Naive B cell (primary cell): Measurements from ENCODE around the gene ORMDL1. TPM values are rescaled to one million over a fixed set of nuclear protein-coding genes. Genes with fewer than 3 reads are reported as not detected.
"Not testable (repeated sequence)": the region's sequence is repeated elsewhere in the genome, so short reads cannot be mapped to it uniquely, and the experiment has no call there.

Experiments
- ATAC-seq, 2 donors: fragments of 150-1000 bp; cut with Tn5 transposase; 2 replicates each; pipeline ENCODE4 v1.10.0; 2021; ENCODE audit warnings: low read depth in 2 of 2, mild to moderate bottlenecking in 2 of 2, moderate library complexity in 2 of 2
- DNase-seq: peaks from one replicate; pipeline ENCODE4 v3.0.0; 2022
- H3K27ac Mint-ChIP-seq, 6 donors: one replicate each; pipeline ENCODE4 v1.8.0; 2020 to 2022; ENCODE audit warnings: mild to moderate bottlenecking in 6 of 6, mixed read lengths in 6 of 6, moderate library complexity in 5 of 6, inconsistent platforms in 2 of 6
- H3K27me3 Mint-ChIP-seq, 3 donors: one replicate each; pipeline ENCODE4 v1.8.0; 2021 to 2022; ENCODE audit warnings: mixed read lengths in 3 of 3, mild to moderate bottlenecking in 1 of 3
- H3K36me3 Mint-ChIP-seq, 2 donors: one replicate each; pipeline ENCODE4 v1.8.0; 2020 to 2022; ENCODE audit warnings: mixed read lengths in 2 of 2, inconsistent platforms in 1 of 2, mild to moderate bottlenecking in 1 of 2
- H3K4me1 Mint-ChIP-seq, 3 donors: one replicate each; pipeline ENCODE4 v1.8.0; 2020 to 2022; ENCODE audit warnings: mixed read lengths in 3 of 3, inconsistent platforms in 1 of 3, mild to moderate bottlenecking in 1 of 3, moderate library complexity in 1 of 3
- H3K4me3 Mint-ChIP-seq, 8 donors: one replicate each; pipeline ENCODE4 v1.8.0; 2020 to 2022; ENCODE audit warnings: mild to moderate bottlenecking in 8 of 8, mixed read lengths in 8 of 8, moderate library complexity in 8 of 8, inconsistent platforms in 2 of 8
- H3K9me3 Mint-ChIP-seq, 7 donors: one replicate each; pipeline ENCODE4 v1.8.0; 2020 to 2022; ENCODE audit warnings: mixed read lengths in 7 of 7, mild to moderate bottlenecking in 5 of 7, inconsistent platforms in 2 of 7, moderate library complexity in 1 of 7
- polyA plus RNA-seq, 6 donors: library from polyadenylated mRNA; unstranded; fragments of 300-500 nt; fragmentation: Illumina TruSeq; gene quantifications; one replicate each; pipeline ENCODE4 v1.2.3, GENCODE V29; 2021; ENCODE audit warnings: low read depth in 6 of 6

ORMDL1 gene
- polyA plus RNA-seq, 6 donors from 2014 or later = 78.8 to 113 (median 102) TPM

DNA sequence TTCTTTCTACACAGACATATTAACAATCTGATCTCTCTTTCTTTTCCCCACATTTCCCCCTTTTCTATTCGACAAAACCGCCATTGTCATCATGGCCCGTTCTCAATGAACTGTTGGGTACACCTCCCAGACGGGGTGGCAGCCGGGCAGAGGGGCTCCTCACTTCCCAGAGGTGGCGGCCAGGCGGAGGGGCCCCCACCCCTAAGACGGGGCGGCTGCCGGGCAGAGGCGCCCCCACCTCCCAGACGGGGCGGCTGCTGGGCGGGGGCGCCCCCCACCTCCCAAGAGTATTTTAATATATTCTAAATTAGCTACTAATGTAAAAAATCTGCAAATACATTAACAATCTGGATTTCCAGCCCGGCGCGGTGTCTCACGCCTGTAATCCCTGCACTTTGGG lies 24.0 kb downstream of the ORMDL1 start:
- DNase-seq, ATAC-seq, H3K36me3 Mint-ChIP-seq, H3K27me3 Mint-ChIP-seq, H3K9me3 Mint-ChIP-seq, H3K27ac Mint-ChIP-seq, H3K4me3 Mint-ChIP-seq: not testable (repeated sequence)
- H3K4me1 Mint-ChIP-seq = peaks cover 7 to 13% (median 11%) of the 10 kb centered on the region in 3 donors

- H3K36me3 Mint-ChIP-seq = peaks cover 0 to 7% of the 10 kb centered on the region in 2 donors
- H3K9me3 Mint-ChIP-seq = no peaks in the 10 kb centered on the region
- no peak for DNase-seq
- peak overlapping the region in 1 of 6 donors; percentile 89 for H3K27ac Mint-ChIP-seq
- no peaks in the 10 kb centered on the region for H3K27me3 Mint-ChIP-seq
- no peak for ATAC-seq
- H3K4me3 Mint-ChIP-seq = no peak overlapping the region
- H3K4me1 Mint-ChIP-seq = peaks cover 0 to 6% (median 4%) of the 10 kb centered on the region in 3 donors
These were observed 27.7 kb downstream of the ORMDL1 start for GRCh38 chr2:189756311-189756952.

DNA sequence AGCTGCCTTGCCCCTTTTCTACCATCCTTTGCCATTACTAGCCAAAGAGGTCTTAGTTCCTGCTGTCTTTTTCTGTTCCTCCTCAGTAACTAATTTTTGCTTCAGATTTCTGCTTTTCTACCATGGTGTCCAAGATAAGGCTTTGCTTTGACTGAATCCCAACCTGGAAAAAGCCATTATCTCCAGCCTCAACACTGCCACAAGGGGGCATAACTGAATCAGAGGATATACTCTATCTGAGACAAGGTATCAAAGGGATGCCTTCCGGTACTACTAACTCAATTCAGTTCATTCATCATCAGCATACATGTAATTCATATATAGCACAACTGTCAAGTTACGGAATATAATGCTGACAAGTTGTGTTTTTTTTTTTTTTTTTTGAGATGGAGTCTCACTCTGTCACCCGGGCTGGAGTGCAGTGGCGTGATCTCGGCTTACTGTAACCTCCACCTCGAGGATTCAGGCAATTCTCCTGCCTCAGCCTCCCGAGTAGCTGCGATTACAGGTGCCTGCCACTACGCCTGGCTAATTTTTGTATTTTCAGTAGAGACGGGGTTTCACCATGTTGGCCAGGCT lies 33.0 kb downstream of the ORMDL1 start:
- H3K4me1 Mint-ChIP-seq = no peaks in the 10 kb centered on the region
- peaks cover 0 to 7% of the 10 kb centered on the region in 2 donors for H3K36me3 Mint-ChIP-seq
- H3K27ac Mint-ChIP-seq = peak overlapping the region in 2 of 6 donors; percentile 12 to 48
- no peaks in the 10 kb centered on the region for H3K27me3 Mint-ChIP-seq
- H3K4me3 Mint-ChIP-seq = no peak overlapping the region
- no peaks in the 10 kb centered on the region for H3K9me3 Mint-ChIP-seq
- DNase-seq (peak; percentile 31), ATAC-seq (peak; percentile 56 to 72)

DNA sequence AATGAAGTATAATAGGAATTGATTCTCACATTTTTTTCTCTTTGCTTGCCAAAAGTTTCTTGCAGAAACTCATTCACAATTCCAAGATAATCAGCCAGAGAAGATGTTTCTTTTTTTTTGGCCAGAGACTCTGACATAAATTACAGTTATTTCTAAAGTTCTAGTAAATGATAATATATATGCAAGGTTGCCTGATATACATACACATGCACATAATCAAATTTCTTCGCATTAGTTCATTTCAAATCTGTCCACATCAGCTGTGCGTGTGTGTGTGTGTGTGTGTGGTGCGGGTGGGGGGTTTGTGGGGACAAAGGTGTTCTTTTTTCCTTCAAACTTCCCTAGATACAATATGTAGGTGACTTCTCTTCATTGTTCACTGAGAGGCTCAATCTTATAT lies 54.7 kb downstream of the ORMDL1 start:
- H3K27me3 Mint-ChIP-seq = no peaks in the 10 kb centered on the region
- DNase-seq (no peak), ATAC-seq (no peak)

DNA sequence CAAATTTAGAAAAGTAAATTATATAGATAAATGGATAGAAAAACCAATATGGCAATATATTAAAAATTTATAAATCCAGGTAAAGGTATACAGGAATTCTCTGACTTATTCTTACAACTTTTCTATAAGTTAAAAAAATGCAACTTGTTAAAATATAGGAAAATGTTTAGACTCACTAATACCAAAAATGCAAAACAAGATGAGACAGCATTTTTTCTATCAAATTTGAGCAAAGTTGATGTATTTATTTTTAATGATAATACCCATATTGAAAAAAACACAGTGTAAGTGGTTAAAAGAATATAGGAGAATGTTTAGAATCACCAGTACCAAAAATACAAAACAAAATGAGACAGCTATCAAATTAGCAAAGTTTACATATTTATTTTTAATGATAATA lies 57.3 kb downstream of the ORMDL1 start:
- DNase-seq (no peak), ATAC-seq (no peak)
- Mint-ChIP-seq H3K4me1 (no peaks in the 10 kb centered on the region), H3K4me3 (no peak overlapping the region), H3K36me3 (peaks cover 0 to 10% of the 10 kb centered on the region in 2 donors), H3K27me3 (no peaks in the 10 kb centered on the region), H3K9me3 (no peaks in the 10 kb centered on the region), H3K27ac (no peak overlapping the region)

More for the DNA sequence above, 54.7 kb downstream of the ORMDL1 start:
- Mint-ChIP-seq H3K9me3 (no peaks in the 10 kb centered on the region), H3K4me3 (no peak overlapping the region), H3K36me3 (no peaks in the 10 kb centered on the region), H3K4me1 (no peaks in the 10 kb centered on the region), H3K27ac (no peak overlapping the region)

- no peak for DNase-seq
- Mint-ChIP-seq H3K4me3 (no peak overlapping the region), H3K27ac (no peak overlapping the region), H3K9me3 (no peaks in the 10 kb centered on the region), H3K36me3 (peaks cover 0 to 10% of the 10 kb centered on the region in 2 donors), H3K4me1 (no peaks in the 10 kb centered on the region), H3K27me3 (no peaks in the 10 kb centered on the region)
- no peak for ATAC-seq
These were observed 57.9 kb downstream of the ORMDL1 start for GRCh38 chr2:189726271-189726670.

DNA sequence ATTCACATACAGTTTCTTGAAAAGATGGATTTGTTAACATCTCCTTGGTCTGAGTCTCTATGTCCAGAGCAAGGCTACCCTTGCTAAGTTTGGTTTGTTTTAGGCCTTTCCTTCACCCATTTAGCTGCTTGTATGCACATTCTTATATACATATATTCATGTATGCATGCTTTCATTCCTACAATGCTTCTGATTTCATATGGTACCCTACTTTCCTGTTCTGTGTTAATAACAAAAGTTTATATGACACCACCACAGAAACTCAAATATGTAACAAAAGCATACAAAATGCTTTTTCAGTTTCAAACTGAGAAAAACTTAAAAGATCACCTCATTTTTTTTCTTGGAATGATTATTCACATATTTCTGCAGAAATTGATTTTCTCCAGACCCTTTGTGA lies 60.9 kb downstream of the ORMDL1 start:
- Mint-ChIP-seq H3K4me1 (no peaks in the 10 kb centered on the region), H3K4me3 (no peak overlapping the region), H3K9me3 (peaks cover 0 to under 1% (median 0%) of the 10 kb centered on the region in 7 donors), H3K36me3 (peaks cover 0 to 10% of the 10 kb centered on the region in 2 donors), H3K27ac (no peak overlapping the region), H3K27me3 (no peaks in the 10 kb centered on the region)
- ATAC-seq = no peak
- no peak for DNase-seq

Other genes starting within 250 kb of the ORMDL1 start
- 1 to 10 TPM; 1.9 to 7.2 (median 3.3) TPM for gene SLC40A1, start 203.6 kb downstream of the ORMDL1 start, polyA plus RNA-seq
- gene ASNSD1, start 122.9 kb downstream of the ORMDL1 start, polyA plus RNA-seq = 10 to 100 TPM; 36.5 to 52.5 (median 44.8) TPM
- gene ANKAR, start 109.7 kb downstream of the ORMDL1 start, polyA plus RNA-seq = 10 to 100 TPM; 12.6 to 30.9 (median 17.3) TPM
- 10 to 100 TPM; 15.0 to 19.8 (median 17.2) TPM for gene OSGEPL1, start 21.5 kb downstream of the ORMDL1 start, polyA plus RNA-seq
- gene PMS1, start 111 bp upstream of the ORMDL1 start, polyA plus RNA-seq = 10 to 100 TPM; 12.4 to 29.2 (median 22.9) TPM